Epithelial cell of proximal tubule (primary cell): ENCODE results near the gene IRF2. TPM values are rescaled to one million over a fixed set of nuclear protein-coding genes. Genes with fewer than 3 reads are reported as not detected.

Experiments used
- DNase-seq: peaks from one replicate; pipeline ENCODE4 v3.0.0-alpha.2; 2011; ENCODE audit warnings: low read depth
- H3K4me3 ChIP-seq: 2 replicates; pipeline ENCODE4 v1.5.1; 2011; ENCODE audit warnings: low read depth, mild to moderate bottlenecking, low read length
- CTCF ChIP-seq: conservative IDR thresholded peaks from 2 replicates; pipeline ENCODE4 v1.5.1; 2012; ENCODE audit warnings: low read depth, mild to moderate bottlenecking, low read length
- total RNA-seq: library from RNA; depleted of rRNA; stranded (reverse); fragments of >200 nt; gene quantifications from 2 replicates; pipeline ENCODE4 v1.2.3, GENCODE V29; 2015

IRF2 gene
- total RNA-seq, 1 donor from 2014 or later = 22.5 TPM

DNA sequence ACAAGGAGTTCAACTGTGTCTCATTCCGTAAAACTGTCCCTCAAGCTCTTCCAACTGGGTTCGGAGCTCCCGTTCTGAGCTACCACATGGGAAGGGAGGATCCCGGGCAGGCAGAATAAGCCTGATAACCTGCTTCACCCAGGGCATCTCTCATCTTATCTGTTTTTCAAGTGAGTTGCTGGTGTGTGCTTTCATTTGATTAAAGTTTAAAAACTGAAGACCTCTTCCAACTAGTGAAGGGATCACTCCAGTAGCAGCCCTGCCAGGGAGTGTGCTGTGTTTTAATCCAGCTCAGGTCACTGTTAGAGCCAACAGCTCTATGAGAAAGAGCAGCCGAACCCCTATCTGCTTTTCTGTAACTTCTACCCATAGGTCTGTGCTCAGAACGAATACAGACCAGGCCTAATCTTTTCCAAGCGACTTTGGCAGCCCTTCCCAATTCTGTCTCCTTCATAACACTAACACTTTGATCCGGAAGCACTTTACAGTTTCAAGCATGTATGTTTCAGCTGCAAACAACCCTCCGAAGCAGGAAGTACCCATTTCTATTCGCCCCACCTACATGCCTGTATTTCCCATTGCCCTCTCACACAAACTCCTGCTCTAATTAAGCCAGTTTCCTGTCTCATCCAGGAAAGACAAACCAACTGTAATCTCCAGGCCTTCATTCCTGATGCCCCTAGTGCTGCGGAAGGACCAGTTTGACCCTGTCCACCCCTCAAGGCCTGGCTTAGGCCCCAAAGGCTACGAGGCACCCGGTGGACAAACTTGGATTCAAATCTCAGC is 60.9 kb downstream of the IRF2 start:
- no peak for TF ChIP-seq CTCF
- H3K4me3 ChIP-seq = no peak overlapping the region
- no peak for DNase-seq

DNA sequence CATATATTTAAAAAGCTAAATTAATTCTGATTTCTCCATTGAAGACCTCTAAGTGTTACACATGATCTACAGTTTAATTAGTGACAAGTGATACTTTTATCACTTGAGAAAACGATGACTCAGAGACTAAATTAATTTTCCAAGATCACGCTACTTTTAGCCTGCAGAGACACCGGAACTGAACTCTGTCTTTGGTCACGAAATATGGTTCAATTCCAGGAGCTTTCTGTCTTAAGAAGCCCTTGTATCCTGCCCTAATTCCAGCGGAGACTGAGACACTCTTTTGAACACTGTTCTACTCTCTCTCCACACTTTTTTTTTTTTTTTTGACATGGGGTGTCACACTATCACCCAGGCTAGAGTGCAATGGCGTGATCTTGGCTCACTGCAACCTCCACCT is 63.6 kb downstream of the IRF2 start:
- no peak for TF ChIP-seq CTCF
- no peak for DNase-seq
- H3K4me3 ChIP-seq = no peak overlapping the region

DNA sequence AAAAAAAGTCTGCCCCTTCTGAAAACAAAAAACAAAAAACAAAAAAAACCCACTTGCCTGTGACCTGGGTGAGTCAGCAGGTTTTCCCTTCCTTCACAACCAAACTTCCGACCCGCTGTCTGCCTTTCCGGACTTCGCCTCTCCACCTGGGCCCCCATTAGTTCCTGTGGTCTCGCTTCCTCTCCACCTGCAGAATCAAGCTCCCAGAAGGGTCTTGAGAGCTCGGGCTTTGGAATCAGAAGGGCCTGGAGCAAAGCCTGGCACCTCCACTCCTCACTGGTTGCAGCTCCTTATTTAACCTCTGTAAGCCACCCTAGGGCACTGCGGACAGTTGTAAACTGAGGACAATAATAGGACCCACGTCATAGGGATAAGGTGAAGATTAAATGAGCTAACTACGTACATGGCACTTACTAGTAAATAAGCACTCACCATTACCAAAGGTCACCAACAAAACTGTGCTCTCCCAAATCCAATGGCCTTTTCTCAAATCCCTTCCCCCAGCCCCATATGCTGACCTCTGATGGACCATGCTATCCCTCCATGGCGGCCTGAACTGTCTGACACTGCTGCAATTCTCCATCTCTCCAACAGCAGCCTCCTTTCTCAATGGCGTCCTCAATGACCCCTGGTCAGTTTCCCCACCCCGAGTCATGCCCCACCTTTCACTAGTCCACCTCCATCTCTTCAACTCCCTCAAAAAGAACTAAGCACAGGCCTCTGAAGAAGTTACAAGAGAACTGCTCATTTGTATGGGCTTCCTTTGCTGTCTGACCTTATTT is 64.2 kb downstream of the IRF2 start:
- no peak for DNase-seq
- no peak for TF ChIP-seq CTCF
- no peak overlapping the region for H3K4me3 ChIP-seq

GRCh38 chr4:184409502-184409901 is 64.8 kb downstream of the IRF2 start:
- TF ChIP-seq CTCF = no peak
- H3K4me3 ChIP-seq = no peak overlapping the region
- no peak for DNase-seq

DNA sequence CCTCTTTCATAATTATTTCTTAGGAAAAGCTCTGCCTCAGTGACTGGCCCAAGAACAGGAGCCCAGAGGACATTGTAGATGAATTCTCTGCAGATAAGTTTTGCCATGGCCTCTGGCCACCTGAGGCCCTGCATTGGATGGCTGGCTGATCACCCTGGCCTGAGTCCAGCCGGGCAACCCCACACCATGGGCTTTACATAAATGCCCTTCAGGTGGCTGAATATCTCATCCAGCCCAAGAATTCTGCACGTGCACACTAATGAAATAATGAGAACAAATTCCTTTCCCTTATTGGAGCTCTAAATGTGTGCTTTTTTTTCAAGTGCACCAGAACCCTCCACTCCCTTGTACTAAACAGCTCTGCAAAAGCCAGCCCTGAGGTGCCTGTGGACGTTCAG is 65.7 kb downstream of the IRF2 start:
- no peak for TF ChIP-seq CTCF
- DNase-seq = no peak
- no peak overlapping the region for H3K4me3 ChIP-seq

GRCh38 chr4:184408021-184408683 is 66.2 kb downstream of the IRF2 start:
- no peak for TF ChIP-seq CTCF
- DNase-seq = no peak
- H3K4me3 ChIP-seq = no peak overlapping the region
